Colon (tissue), 2 donors: ENCODE results near the gene PCDHGA5.
"Not testable (repeated sequence)": the region's sequence is repeated elsewhere in the genome, so short reads cannot be mapped to it uniquely, and the experiment has no call there.

ENCODE experiments used
- FAIRE-seq: peaks from 2 replicates; lab custom pipeline; 2012; peaks lifted over from hg19 to GRCh38; lab: Jason Lieb, UNC
- donor health status: control.
- donor health status: control.

PCDHGA5 gene

DNA sequence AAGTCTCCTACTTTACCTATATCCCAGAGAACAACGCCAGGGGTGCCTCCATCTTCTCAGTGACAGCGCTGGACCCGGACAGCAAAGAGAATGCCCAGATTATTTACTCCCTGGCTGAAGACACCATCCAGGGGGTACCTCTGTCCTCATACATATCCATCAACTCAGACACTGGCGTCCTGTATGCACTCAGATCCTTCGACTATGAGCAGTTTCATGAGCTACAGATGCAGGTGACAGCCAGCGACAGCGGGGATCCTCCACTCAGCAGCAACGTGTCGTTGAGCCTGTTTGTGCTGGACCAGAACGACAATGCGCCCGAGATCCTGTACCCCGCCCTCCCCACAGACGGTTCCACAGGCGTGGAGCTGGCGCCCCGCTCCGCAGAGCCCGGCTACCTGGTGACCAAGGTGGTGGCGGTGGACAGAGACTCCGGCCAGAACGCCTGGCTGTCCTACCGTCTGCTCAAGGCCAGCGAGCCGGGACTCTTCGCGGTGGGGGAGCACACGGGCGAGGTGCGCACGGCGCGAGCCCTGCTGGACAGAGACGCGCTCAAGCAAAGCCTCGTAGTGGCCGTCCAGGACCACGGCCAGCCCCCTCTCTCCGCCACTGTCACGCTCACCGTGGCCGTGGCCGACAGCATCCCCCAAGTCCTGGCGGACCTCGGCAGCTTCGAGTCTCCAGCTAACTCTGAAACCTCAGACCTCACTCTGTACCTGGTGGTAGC is 50.7 kb downstream of the PCDHGA5 start:
- FAIRE-seq, result not testable (repeated sequence)

GRCh38 chr5:141415275-141415618 is 51.3 kb downstream of the PCDHGA5 start:
- not testable (repeated sequence) for FAIRE-seq
